Measurements from ENCODE around the gene SFRP5.
A peak's percentile ranks its signal among the peaks of the same experiment; 100 is the strongest.

SFRP5 gene

GRCh38 chr10:97762816-97763215 lies 9.0 kb downstream of the SFRP5 start:
- TF ChIP-seq CTCF (IDR thresholded peaks at IDR 0.05; ENCODE audit: control extremely low read depth, extremely low read depth, low read depth, missing control alignments): no peak
- CTCF ChIA-PET: interaction anchor here (0.7 to 1.7 kb wide), 7 partner anchors 10 to 283 kb away, joined by 3 to 5 read pairs (median 3); no protein-coding TSS in a partner anchor
- DNase-seq (ENCODE audit: extremely low spot score): no peak
- POLR2A ChIA-PET: no interaction called here

- ChIA-PET POLR2A (no interaction called here), CTCF (interaction anchor here (1.1 to 3.8 kb wide), 5 partner anchors 30 to 284 kb away, joined by 3 to 11 read pairs (median 3); no protein-coding TSS in a partner anchor)
- DNase-seq (ENCODE audit: extremely low spot score): no peak
- no peak for TF ChIP-seq CTCF (IDR thresholded peaks at IDR 0.05; ENCODE audit: control extremely low read depth, extremely low read depth, low read depth, missing control alignments)
These were observed 9.7 kb downstream of the SFRP5 start for GRCh38 chr10:97762056-97762455.

GRCh38 chr10:97761331-97761865 lies 10.4 kb downstream of the SFRP5 start:
- POLR2A ChIA-PET: no interaction called here
- CTCF ChIA-PET: interaction anchor here (1.3 to 3.8 kb wide), 3 partner anchors 31 to 60 kb away, joined by 3 to 11 read pairs (median 3); no protein-coding TSS in a partner anchor
- no peak for TF ChIP-seq CTCF (IDR thresholded peaks at IDR 0.05; ENCODE audit: control extremely low read depth, extremely low read depth, low read depth, missing control alignments)
- no peak for DNase-seq (ENCODE audit: extremely low spot score)

GRCh38 chr10:97760461-97761257 lies 11.1 kb downstream of the SFRP5 start:
- ChIA-PET CTCF (interaction anchor here (0.9 to 3.8 kb wide), 7 partner anchors 9 to 59 kb away, joined by 3 to 11 read pairs (median 4); no protein-coding TSS in a partner anchor), POLR2A (no interaction called here)
- DNase-seq (ENCODE audit: extremely low spot score): no peak
- no peak for TF ChIP-seq CTCF (IDR thresholded peaks at IDR 0.05; ENCODE audit: control extremely low read depth, extremely low read depth, low read depth, missing control alignments)

- CTCF ChIA-PET: interaction anchor here (0.9 to 3.8 kb wide), 8 partner anchors 9 to 76 kb away, joined by 3 to 11 read pairs (median 4); partner anchors contain the start of gene AVPI1
- peak; percentile 11 for DNase-seq (ENCODE audit: extremely low spot score)
- POLR2A ChIA-PET: no interaction called here
These were observed 11.9 kb downstream of the SFRP5 start for GRCh38 chr10:97759946-97760345.

More at GRCh38 chr10:97759946-97760345, 11.9 kb downstream of the SFRP5 start:
- TF ChIP-seq CTCF (IDR thresholded peaks at IDR 0.05; ENCODE audit: control extremely low read depth, extremely low read depth, low read depth, missing control alignments): no peak

Data from GM10248 (cell line).